ENCODE data around the gene WDR38. TPM values are rescaled to one million over a fixed set of nuclear protein-coding genes. Genes with fewer than 3 reads are reported as not detected.

WDR38 gene
- polyA plus RNA-seq, 1 donor (not counting 4 experiments of a cell fraction or from before 2014, with no cell fraction given): not detected

DNA sequence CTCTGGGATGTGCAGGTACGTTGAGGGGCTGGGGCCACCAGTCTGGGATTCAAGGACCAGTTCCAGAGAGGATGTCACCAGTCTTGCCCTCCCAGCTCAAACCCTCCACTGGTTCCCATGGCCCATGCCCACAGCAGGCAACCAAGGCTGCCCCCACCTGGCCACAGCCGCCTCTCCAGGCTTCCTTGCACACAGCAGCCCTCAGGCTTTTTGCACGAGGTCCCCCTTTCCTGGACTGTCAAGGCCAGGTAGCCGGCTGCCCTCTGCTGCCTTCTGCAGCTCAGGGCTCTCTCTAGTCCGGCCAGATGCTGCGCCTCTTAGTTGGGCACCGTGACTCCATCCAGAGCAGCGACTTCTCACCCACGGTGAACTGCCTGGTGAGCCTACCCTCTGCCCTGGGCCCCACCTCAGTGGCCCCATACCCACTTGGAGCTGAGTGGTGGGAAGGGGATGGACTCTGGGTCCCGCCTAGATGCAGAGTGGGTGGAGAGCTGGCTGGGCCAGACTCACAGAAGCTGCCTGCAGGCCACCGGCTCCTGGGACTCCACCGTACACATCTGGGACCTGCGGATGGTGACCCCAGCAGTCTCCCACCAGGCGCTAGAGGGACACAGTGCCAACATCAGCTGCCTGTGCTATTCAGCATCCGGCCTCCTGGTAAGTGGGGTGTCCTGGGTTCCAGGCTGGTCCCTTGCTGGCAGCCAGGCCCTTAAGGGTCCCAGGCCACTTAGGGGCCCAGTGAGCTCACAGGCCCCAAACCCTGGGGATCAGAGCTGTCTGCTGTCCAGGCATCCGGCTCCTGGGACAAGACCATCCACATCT, 2.9 kb downstream of the WDR38 start:
- Histone ChIP-seq H4K20me1 (ENCODE audit: control insufficient read depth, extremely low read depth, insufficient read depth, low read length) (peaks cover 51% of the 10 kb centered on the region), H2AFZ (ENCODE audit: control insufficient read depth, low read length) (no peak overlapping the region), H3K9ac (ENCODE audit: control insufficient read depth, extremely low read depth, insufficient read depth, low read length) (no peak overlapping the region), H3K4me3 (ENCODE audit: control insufficient read depth in 2 of 3, extremely low read depth in 1 of 3, insufficient read depth in 2 of 3, low read depth in 1 of 3, low read length in 3 of 3) (no peak overlapping the region), H3K27ac (ENCODE audit: control insufficient read depth, insufficient read depth, low read length) (no peak overlapping the region), H3K4me1 (ENCODE audit: control insufficient read depth, extremely low read depth, insufficient read depth, low read length) (peaks cover 29% of the 10 kb centered on the region), H3K4me2 (ENCODE audit: control insufficient read depth, extremely low read depth, insufficient read depth, low read depth, low read length) (no peak overlapping the region), H3K9me1 (ENCODE audit: control insufficient read depth, extremely low read depth, insufficient read depth, low read length) (no peaks in the 10 kb centered on the region), H3K79me2 (ENCODE audit: control insufficient read depth, insufficient read depth, low read length) (peaks cover 32% of the 10 kb centered on the region), H3K36me3 (ENCODE audit: control insufficient read depth in 2 of 2, extremely low read depth in 1 of 2, insufficient read depth in 2 of 2, low read length in 2 of 2) (peaks cover 34 to 46% of the 10 kb centered on the region in 2 experiments), H3K9me3 (ENCODE audit: control insufficient read depth, low read depth, low read length) (no peaks in the 10 kb centered on the region), H3K27me3 (ENCODE audit: control insufficient read depth, extremely low read depth, insufficient read depth, low read length) (no peaks in the 10 kb centered on the region)
- dilution Hi-C loops (cut with MboI; ENCODE audit: extremely low pct_ligation_motif_present, low sequenced_read_pairs): no loop called here
- TF ChIP-seq CTCF (optimal IDR thresholded peaks at IDR 0.05 in 1 of 3, IDR thresholded peaks at IDR 0.05 in 1 of 3, conservative IDR thresholded peaks at IDR 0.05 in 1 of 3; ENCODE audit: extremely low read depth in 1 of 3, insufficient read depth in 2 of 3, low read length in 3 of 3): peak in 2 of 3 experiments; percentile 43 to 49
- TF ChIP-seq EZH2 (IDR thresholded peaks at IDR 0.05; ENCODE audit: low read length): no peak
- no peak for DNase-seq (ENCODE audit: low read depth, low spot score)
- no peak for FAIRE-seq

DNA sequence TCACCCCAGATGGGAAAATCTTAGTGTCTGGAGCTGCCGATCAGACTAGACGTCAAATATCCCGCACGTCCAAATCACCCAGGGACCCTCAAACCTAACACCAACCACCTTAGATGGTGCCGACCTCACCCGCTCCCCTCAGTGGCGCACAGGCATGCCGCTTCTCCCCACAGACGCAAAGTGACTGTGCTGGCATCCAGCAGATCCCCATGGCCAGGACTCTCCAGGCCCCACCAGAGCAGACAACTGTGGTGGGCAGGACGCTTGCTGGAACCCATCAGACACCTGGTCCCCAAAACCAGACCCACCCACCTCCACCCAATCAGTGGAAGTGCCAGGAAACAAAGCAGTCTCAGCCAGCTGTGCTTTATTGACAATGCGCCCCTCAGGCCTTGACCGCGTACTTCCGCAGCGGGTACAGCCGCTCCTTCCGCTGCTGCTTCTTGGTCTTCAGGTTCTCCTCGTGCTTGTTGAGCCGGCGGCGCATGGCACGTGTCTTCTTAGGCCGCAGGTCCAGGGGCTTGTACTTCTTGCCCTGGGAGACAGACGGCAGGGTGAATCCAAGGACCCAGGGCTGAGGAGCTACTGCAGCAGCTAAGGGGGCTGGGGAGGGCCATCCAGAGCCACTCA, 4.4 kb downstream of the WDR38 start:
- TF ChIP-seq CTCF (optimal IDR thresholded peaks at IDR 0.05 in 1 of 3, IDR thresholded peaks at IDR 0.05 in 1 of 3, conservative IDR thresholded peaks at IDR 0.05 in 1 of 3; ENCODE audit: extremely low read depth in 1 of 3, insufficient read depth in 2 of 3, low read length in 3 of 3) (no peak), EZH2 (IDR thresholded peaks at IDR 0.05; ENCODE audit: low read length) (no peak)
- H3K27ac ChIP-seq (ENCODE audit: control insufficient read depth, insufficient read depth, low read length): no peak overlapping the region
- peak overlapping the region; percentile 2 for H3K9ac ChIP-seq (ENCODE audit: control insufficient read depth, extremely low read depth, insufficient read depth, low read length)
- peaks cover 34 to 49% of the 10 kb centered on the region in 2 experiments for H3K36me3 ChIP-seq (ENCODE audit: control insufficient read depth in 2 of 2, extremely low read depth in 1 of 2, insufficient read depth in 2 of 2, low read length in 2 of 2)
- H3K4me1 ChIP-seq (ENCODE audit: control insufficient read depth, extremely low read depth, insufficient read depth, low read length): peaks cover 27% of the 10 kb centered on the region
- H3K4me3 ChIP-seq (ENCODE audit: control insufficient read depth in 2 of 3, extremely low read depth in 1 of 3, insufficient read depth in 2 of 3, low read depth in 1 of 3, low read length in 3 of 3): no peak overlapping the region
- dilution Hi-C loops (cut with MboI; ENCODE audit: extremely low pct_ligation_motif_present, low sequenced_read_pairs): no loop called here
- no peaks in the 10 kb centered on the region for H3K9me1 ChIP-seq (ENCODE audit: control insufficient read depth, extremely low read depth, insufficient read depth, low read length)
- no peak overlapping the region for H3K4me2 ChIP-seq (ENCODE audit: control insufficient read depth, extremely low read depth, insufficient read depth, low read depth, low read length)
- FAIRE-seq: no peak
- no peak overlapping the region for H2AFZ ChIP-seq (ENCODE audit: control insufficient read depth, low read length)
- H3K9me3 ChIP-seq (ENCODE audit: control insufficient read depth, low read depth, low read length): no peaks in the 10 kb centered on the region
- no peak for DNase-seq (ENCODE audit: low read depth, low spot score)
- peaks cover 51% of the 10 kb centered on the region for H4K20me1 ChIP-seq (ENCODE audit: control insufficient read depth, extremely low read depth, insufficient read depth, low read length)
- peaks cover 38% of the 10 kb centered on the region for H3K79me2 ChIP-seq (ENCODE audit: control insufficient read depth, insufficient read depth, low read length)
- H3K27me3 ChIP-seq (ENCODE audit: control insufficient read depth, extremely low read depth, insufficient read depth, low read length): no peaks in the 10 kb centered on the region

Measured in keratinocyte (primary cell).